T follicular helper cell (primary cell): ENCODE results near the gene NIPAL3.
A peak's percentile ranks its signal among the peaks of the same experiment; 100 is the strongest.
"Not testable (repeated sequence)": the region's sequence is repeated elsewhere in the genome, so short reads cannot be mapped to it uniquely, and the experiment has no call there.

Source experiments
- DNase-seq: peaks from one replicate; pipeline ENCODE4 v3.0.0-alpha.2; 2020; ENCODE audit warnings: low read depth

The NIPAL3 gene

DNA sequence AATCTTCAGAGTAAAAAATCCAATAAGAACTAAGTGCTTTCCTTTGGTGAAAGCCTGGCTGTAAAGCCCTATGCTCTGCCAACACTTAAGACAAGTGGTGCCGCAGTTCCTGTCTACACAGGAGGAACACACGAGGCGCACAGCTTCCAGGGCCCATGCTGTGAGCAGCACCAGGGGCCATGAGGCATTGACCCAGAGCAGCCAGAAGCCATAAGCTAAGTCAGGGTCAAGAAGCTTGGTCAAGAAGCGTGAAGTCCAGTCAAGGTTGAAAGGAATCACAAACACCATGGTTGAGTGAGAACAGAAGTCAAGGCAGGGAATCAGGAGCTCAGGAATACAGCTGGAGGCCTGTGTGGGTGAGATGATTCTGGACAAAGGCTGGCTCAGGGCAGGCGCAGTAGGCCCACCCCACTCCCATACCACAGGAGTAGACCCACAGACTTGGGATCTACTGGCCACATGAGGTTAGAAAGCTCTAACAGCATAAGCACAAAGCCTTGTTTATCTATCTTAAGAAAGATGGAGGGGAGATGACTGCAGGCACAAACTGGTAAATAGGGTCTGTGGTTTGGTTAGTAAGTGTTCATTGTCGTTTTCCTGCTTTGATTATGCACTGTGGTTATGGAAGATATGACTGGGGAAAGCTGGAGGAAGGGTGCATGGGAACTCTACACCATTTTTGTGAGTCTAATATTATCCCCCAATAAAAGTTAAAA lies 44.1 kb downstream of the NIPAL3 start:
- DNase-seq: no peak

DNA sequence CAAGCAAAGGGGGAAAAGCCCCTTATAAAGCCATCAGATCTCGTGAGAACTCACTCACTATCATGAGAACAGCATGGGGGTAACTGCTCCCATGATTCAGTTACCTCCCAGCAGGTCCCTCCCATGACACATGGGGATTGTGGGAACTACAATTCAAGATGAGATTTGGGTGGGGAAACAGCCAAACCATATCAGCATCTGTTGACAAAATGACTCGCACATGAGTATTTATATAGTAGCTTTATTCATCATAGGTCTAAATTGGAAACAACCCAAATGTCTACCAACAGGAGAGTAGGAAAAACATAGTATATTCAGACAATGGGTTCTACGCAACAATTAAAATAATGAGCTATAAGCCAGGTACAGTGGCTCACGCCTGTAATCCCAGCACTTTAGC lies 46.5 kb downstream of the NIPAL3 start:
- DNase-seq: not testable (repeated sequence)

DNA sequence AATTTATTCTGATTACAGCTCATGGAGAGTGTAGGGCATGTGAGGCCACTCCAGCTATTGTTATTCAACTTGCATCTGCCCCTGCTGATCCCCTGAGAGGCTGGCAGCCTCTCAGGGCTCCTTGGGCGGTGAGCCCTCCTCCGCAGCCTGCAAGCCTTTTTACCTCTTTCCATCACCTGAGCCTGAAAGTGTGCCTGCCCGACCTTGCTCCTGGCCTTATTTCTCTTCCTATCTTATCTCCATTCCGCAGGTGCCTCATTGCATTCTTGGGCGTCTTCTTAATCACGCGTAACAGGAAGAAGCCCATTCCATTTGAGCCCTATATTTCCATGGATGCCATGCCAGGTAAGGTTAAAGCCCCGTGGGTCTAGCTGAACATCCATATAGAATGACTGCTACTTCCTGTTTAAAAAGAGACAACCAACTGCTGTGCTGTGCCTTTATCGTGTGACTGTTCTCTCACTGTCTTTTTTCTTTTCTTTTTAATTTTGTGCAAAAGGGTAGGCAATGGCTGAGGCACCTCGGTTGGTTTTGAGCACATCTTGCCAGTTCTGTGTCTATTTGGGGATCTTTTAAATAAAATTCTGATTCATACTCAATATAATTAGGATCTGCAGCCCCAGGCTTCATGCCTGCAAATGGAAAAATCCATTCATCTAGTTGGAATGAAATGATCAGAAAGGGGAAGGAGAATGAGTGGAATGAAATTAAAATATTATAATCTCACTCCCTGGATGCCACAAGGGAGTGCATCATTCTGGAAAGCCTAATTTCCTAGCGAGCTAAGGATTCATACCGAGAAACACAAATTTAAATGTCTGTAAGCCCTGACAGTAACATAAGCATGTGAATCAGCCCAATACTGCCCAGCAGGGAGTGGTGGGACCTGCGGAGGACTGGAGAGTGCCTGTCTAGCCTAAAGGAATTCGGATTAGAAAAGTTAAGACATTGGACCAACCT lies 48.5 kb downstream of the NIPAL3 start:
- DNase-seq: no peak

DNA sequence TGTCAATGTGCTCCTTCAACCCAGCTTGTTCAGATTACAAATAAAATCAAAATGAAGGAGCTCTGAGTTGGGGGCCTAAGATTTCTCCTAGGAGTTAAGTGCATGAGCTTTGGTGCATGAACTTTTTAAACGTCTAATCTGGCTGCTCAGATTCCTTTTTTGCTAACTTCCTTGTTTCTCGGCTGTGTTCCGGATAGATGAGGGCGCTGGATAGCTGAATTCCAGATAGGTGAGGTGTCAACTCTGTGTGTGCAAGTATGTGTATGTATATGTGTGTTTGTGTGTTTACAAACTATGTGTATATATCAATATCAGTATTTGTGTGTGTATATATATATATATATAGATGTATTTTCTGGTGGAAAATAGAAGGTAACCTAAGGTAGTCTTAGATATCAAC lies 49.5 kb downstream of the NIPAL3 start:
- no peak for DNase-seq

DNA sequence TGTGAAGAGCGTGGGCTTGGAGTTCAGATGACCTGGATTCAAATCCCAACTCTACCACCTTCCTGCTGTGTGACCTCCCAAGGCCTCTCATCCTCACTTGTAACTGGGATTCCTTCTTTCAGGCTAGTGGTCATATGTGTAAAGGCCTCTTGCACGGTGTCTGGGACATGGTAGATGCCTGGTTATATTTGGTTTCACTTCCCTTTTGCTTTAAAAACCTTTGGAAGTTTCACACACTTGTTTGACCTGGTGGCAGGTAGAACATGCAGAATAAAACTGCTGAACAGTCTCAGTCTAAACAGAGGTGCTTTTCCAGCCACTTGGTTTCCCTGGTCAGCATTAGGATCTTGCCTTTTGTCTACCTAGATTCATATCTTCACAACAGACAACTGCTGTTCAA lies 50.0 kb downstream of the NIPAL3 start:
- DNase-seq: no peak

DNA sequence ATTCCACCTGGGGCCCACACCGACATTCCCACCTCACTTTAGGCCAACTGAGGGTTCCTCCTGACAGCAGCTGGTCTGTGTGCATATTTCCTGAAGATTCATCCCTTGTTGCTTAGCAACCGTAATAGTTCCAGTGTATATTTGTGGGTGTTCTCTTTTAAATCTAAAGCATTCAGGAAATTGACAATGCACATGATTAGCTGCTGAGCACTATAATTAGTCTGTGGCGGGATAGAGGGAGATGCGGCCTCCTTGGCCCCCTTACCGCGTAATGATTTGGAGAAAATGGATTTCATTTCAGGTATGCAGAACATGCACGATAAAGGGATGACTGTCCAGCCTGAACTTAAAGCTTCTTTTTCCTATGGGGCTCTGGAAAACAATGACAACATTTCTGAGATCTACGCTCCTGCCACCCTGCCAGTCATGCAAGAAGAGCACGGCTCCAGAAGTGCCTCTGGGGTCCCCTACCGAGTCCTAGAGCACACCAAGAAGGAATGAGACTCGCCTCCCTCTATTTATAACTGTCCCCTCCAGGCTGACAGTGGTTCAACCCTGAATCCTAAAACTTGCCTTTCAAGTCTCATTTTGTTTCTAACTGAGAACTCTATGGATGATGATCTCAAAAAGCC lies 53.2 kb downstream of the NIPAL3 start:
- no peak for DNase-seq

DNA sequence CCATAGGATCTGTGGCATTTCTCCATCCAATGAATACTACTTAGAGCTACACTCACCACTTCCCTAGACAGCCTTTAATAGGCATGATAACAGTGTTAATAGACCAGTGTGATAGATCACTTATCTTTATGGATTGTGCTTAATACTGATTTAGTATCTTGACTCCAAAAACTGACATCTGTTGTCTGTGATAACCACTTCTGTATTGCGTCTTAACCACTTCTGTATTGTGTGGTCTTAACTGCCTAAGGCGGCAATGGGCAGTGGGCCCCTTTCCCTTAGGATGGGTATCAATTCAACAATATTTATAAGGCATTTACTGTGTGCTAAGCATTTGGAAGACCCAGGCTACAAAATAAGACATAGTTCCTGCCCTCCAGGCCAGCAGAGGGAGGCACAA lies 55.0 kb downstream of the NIPAL3 start:
- DNase-seq: no peak

DNA sequence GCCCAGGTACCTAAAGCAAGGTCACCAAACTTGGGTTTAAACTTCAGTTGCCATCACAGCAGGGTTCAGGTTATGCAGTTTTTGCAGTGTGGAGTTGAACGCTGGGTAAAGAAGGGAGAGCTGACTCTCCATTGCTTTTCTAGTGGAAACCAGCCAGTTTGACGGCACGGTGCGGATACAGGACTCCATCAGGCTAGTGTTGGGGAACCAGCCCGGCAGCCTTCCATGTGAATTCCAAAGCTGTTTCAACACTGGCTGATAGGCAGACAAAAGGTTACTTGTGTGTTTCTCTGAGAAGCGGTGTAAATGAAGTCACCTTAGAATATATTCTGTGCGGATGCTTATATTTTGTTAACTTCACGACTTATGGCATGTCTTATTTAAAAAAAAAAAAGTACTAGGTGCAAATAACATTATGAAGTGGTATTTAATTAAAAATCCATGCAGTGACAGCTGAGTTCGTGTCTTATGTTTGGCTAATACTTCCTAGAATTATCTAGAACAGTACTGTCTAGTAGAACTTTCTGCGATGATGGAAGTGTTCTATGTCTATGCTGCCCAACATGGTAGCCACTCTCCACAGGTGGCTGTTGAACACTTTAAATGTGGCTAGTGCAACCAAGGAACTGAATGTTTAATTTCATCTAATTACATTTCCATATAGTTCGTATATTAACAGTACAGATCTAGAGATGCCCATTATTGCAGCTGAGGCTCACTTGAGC lies 57.1 kb downstream of the NIPAL3 start:
- DNase-seq: no peak

DNA sequence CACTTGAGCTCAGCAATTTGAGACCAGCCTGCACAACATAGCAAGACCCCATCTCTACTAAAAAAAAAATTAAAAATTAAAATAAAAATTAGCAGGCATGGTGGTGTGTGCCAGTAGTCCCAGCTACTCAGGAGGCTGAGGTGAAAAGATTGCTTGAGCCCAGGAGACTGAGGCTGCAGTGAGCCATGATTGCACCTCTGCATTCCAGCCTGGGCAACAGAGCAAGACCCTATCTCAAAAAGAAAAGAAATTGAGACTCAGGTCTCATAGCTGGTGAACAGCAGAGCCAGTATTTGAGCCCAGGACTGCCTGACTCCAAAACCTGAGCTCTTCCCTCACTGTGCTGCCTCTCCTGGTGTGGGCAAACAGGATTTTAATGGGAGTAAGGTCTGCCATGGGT lies 58.6 kb downstream of the NIPAL3 start:
- DNase-seq: no peak

DNA sequence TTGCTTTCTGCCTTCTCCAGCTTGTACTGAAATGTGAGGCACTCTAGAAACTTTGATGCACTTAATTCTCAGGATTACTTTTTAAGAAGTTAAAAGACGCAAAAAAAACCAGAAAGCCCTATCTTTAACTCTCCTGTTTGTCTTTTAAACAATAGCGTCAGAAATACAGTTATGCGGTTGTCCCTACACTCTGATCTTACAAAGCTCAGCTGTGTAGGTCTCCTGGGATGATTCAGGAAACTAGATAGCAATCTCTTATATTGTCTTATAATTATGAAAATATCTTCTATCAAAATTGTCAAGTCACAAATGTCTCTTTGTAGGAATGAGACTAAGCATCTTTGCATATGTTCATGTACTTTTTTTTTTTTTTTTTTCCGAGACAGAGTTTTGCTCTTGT lies 60.1 kb downstream of the NIPAL3 start:
- no peak for DNase-seq

DNA sequence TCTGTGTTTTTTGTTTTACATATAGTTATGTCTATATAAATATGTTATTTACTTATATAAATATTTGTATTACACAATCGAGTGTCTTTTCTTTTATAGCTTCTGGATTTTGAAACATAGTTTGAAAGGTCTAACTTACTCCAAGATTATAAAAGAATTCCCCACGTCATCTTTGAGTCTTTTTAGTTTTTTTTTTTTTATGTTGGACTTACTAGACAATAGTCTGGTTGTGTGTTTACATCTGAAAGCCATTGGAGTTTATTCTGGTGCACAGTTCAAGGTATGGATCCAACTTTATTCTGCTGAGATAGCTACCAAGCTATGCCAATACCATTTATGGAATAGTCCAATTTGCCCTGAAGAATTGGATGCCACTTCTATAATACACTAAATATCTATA lies 61.0 kb downstream of the NIPAL3 start:
- no peak for DNase-seq

DNA sequence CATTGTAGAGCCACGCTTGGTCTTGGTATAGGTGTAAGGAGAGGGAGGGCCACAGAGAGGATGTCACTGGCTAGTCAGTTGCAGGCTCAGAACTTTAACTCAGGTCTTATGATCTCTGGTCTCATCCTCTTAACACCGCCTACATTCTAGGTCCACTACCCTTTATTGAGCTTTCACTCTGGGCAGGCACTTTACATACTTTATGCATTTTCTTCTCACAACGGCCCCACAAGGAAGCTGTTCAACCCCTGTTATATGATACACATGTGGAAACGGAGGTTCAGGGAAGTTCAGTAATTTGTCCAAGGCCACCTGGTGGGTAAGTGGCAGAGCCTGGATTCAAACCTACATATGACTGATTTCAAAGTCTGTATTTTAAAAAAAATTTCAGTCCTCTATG lies 61.7 kb downstream of the NIPAL3 start:
- DNase-seq: no peak

DNA sequence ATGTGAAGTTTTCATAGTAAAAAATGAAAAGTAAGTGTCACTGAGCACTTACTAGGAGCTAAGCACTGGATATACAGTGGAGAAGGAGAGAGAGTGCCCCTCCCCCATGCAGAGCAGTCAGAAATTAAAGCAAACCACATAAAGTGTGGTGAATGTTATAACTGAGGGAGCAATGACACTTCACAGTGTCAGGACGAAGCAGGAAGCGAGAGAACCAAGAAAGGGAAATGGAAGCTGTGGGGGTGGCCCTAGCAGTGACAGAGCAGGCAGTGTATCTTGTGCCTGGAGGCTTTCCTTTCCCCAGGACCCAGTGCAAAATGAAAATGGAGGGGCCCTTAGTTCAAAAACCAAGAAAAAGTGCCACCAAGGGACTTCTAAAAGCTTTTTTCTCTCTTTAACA lies 65.5 kb downstream of the NIPAL3 start:
- peak; percentile 44 for DNase-seq

DNA sequence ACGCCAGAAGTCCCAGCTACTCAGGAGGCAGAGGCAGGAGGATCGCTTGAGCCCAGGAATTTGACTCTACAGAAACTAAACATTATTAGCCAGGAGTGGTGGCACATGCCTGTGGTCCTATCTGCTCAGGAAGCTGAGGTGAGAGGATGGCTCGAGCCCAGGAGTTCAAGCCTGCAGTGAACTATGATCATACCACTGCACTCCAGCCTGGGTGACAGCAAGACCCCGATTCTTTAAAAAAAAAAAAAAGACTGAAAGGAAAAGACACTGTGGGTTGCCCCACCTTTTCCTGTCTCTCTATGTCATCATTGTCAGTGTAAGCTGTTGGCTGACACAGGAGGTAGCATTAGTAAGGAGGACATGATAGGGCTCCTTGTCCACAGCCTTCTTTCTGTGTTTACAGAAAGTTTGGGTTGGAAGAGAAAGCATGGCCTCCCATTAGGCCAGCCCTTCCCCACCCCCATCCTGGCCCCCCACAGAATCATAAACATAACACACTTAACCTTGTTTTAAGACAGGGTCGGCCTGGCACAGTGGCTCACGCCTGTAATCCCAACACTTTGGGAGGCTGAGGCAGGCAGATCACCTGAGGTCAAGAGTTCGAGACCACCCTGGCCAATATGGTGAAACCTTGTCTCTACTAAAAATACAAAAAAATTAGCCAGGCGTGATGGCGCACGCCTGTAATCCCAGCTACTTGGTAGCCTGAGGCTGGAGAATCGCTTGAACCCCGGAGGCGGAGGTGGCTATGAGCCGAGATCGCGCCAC lies 66.4 kb downstream of the NIPAL3 start:
- DNase-seq: no peak

DNA sequence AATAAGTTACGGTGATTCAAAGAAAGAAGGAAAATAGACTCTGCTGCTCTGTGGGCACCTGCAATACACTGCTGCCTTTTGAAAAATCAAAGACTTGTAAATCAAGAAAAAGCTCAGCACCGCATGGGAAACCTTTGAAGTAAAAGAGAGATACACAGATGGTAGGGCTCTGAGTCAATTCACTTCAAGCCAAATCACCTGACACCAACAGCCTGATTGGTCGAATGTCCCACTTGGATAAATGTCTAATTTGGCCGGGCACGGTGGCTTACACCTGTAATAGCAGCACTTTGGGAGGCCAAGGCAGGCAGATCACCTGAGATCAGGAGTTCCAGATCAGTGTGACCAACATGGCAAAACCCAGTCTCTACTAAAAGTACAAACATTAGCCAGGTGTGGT lies 67.8 kb downstream of the NIPAL3 start:
- no peak for DNase-seq

DNA sequence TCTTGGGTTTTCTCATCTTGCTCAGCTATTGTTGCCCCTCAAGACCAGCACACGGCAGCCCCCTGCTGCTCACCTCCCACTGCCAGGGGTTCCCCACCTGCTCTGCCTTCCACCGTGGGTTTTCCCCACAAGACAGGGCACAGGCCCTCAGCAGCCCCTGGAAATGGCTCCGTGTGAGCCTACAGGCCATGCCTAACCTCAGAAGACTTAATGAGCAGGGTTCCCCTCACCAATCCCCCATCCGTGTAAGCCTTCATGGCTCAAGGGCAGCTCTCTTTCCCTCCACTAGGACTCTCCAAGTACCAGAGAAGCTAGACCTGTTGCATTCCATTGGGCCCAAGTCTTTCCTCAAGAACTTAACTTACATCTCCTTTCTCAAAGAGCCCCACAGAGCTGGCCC lies 68.6 kb downstream of the NIPAL3 start:
- no peak for DNase-seq

DNA sequence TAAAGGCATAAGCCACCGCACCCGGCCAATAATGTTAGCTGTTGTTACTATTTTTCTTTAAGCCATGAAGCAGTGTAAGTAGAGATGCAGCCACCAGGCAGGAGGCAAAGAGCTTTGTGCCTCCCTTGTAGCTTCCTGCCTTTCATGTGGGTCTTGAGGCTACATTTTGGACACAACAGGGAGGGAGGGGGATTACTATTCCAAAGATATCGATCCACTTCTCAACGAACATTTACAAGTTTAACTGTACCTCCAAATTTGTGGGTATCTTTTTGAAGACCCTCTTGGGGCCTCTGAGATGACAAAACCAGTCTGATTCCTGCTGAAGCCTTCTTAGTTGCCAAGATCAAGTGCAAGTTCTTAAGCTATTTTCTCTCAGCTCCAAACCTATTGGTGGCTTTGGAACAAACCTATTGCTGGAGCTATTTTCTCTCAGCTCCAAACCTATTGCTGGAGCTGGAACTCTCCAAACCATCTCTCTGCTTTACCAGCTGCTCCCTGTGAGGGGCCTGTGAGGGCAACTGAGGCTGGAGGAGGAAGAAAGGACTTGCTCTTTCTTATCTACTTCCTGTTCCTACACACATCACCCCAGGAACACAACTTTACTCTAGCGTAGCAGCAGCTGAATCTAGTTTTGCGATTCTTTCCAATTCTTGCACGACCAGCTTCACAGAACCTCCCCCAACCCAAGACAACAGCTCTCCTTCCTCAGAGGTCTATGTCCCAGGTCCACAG lies 70.9 kb downstream of the NIPAL3 start:
- peak; percentile 58 for DNase-seq

DNA sequence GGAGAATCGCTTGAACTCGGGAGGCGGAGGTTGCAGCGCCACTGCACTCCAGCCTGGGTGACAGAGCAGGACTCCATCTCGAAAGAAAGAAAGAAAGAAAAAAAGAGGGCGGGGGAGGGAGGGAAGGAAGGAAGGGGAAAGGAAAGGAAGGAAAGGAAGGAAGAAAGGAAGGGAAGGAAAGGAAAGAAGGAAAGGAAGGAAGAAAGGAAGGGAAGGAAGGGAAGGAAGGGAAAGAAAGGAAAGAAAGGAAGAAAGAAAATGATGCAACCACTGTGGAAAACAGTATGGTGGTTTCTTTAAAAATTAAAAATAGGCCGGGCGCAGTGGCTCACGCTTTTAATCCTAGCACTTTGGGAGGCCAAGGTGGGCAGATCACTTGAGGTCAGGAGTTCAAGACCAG lies 71.9 kb downstream of the NIPAL3 start:
- no peak for DNase-seq

DNA sequence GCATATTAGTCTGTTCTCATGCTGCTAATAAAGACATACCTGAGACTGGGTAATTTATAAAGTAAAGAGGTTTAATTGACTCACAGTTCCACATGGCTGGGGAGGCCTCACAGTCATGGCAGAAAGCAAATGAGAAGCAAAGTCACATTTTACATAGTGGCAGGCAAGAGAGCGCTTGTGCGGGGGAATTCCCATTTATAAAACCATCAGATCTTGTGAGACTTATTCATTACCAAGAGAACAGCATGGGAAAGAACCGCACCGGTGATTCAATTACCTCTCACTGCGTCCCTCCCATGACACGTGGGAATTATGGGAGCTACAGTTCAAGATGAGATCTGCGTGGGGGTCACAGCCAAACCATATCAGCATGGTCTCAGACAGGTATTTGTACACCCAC lies 72.6 kb downstream of the NIPAL3 start:
- DNase-seq: not testable (repeated sequence)

DNA sequence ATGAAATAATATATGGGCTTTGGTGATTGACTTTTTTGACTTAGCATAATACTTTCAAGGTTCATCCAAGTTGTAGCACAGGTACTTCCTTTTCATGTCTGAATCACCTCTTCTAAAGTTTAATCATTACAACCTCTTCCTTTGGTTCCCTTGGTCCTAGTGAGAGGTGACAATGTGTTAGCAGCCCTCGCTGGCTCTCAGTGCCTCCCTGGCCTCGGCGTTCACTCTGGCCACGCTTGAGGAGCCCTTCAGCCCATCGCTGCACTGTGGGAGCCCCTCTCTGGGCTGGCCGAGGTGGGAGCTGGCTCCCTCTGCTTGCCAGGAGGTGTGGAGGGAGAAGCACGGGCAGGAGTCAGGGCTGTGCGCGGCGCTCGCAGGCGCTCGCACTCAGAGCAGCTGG lies 74.1 kb downstream of the NIPAL3 start:
- no peak for DNase-seq
